GM12878 (cell line): ENCODE results near the gene FAM114A2. TPM values are rescaled to one million over a fixed set of nuclear protein-coding genes. Genes with fewer than 3 reads are reported as not detected.

Experiments used
- CHD1 ChIP-seq: IDR thresholded peaks from 2 replicates; pipeline ENCODE4 v1.6.1; 2012; ENCODE audit warnings: low read depth, low read length, improper control_type of control experiment
- ESRRA ChIP-seq: IDR thresholded peaks from 2 replicates; pipeline ENCODE4 v1.6.1; 2012; ENCODE audit warnings: mild to moderate bottlenecking, low read length, improper control_type of control experiment
- GABPA ChIP-seq: IDR thresholded peaks from 2 replicates; pipeline ENCODE4 v1.6.1; 2014; ENCODE audit warnings: antibody characterized with exemption, low read depth, mild to moderate bottlenecking, inconsistent platforms
- HSF1 ChIP-seq: fragments of 150-350 bp; IDR thresholded peaks from 2 replicates; pipeline ENCODE4 v1.6.1; 2014; ENCODE audit warnings: mild to moderate bottlenecking, low read depth, low read length
- SIX5 ChIP-seq: IDR thresholded peaks from 2 replicates; pipeline ENCODE4 v1.6.1; 2011; ENCODE audit warnings: mild to moderate bottlenecking, low read depth, low read length, moderate library complexity; ENCODE audit not compliant: severe bottlenecking
- SKIL ChIP-seq: fragments of 450-650 bp; IDR thresholded peaks from 2 replicates; pipeline ENCODE4 v1.6.1; 2017; ENCODE audit warnings: mild to moderate bottlenecking, low read depth, inconsistent platforms; ENCODE audit not compliant: poor library complexity, severe bottlenecking
- WRNIP1 ChIP-seq: IDR thresholded peaks from 2 replicates; pipeline ENCODE4 v1.6.1; 2011; ENCODE audit warnings: low read depth, low read length, improper control_type of control experiment, borderline replicate concordance
- ZBTB33 ChIP-seq: fragments of 450-650 bp; IDR thresholded peaks from 2 replicates; pipeline ENCODE4 v1.6.1; 2017; ENCODE audit warnings: mild to moderate bottlenecking
- polyA plus RNA-seq, 11 experiments: library from polyadenylated mRNA; depleted of rRNA in 4 of 11; unstranded in 6 of 11; stranded (reverse) in 5 of 11; fragments of >200 nt; fragmentation: Nextera tagmentation in 4 of 11; fragmentation: Illumina TruSeq in 1 of 11; extraction: Ambion mirVana in 4 of 11; extraction: Trizol in 1 of 11; gene quantifications; 1 replicate in 1 of 11; 2 replicates in 10 of 11; pipeline versions ENCODE4 v1.2.1 to v1.2.3, GENCODE V29; 2011 to 2016; ENCODE audit warnings: inconsistent platforms in 2 of 11, missing spikeins in 2 of 11, low read depth in 1 of 11
- total RNA-seq, 4 experiments: library from RNA; depleted of rRNA in 3 of 4; stranded (reverse); fragments of >200 nt in 3 of 4; fragmentation: Illumina TruSeq in 1 of 4; extraction: Trizol in 1 of 4; gene quantifications; 2 replicates each; pipeline versions ENCODE4 v1.2.1 to v1.2.3, GENCODE V29; 2013 to 2021

FAM114A2 gene
- total and polyA plus RNA-seq, 10 of the 15 experiments (the other 5 are each of a cell fraction or from before 2014, with no cell fraction given): 16.8 to 32.8 (median 24.3) TPM

- TF ChIP-seq SKIL: no peak
- TF ChIP-seq HSF1: no peak
- TF ChIP-seq WRNIP1: no peak
- TF ChIP-seq SIX5: no peak
- TF ChIP-seq GABPA: no peak
- TF ChIP-seq ZBTB33: no peak
- no peak for TF ChIP-seq ESRRA
- TF ChIP-seq CHD1: no peak
These were observed 50.2 kb downstream of the FAM114A2 start (continued) for GRCh38 chr5:153988510-153988909.
